ENCODE measurements around the gene SCUBE1.

SCUBE1 gene

GRCh38 chr22:43226377-43227238 lies 116.6 kb downstream of the SCUBE1 start:
- H3K4me3 ChIP-seq (ENCODE audit: low read depth, low read length): no peak overlapping the region
- TF ChIP-seq, protein P1, sequence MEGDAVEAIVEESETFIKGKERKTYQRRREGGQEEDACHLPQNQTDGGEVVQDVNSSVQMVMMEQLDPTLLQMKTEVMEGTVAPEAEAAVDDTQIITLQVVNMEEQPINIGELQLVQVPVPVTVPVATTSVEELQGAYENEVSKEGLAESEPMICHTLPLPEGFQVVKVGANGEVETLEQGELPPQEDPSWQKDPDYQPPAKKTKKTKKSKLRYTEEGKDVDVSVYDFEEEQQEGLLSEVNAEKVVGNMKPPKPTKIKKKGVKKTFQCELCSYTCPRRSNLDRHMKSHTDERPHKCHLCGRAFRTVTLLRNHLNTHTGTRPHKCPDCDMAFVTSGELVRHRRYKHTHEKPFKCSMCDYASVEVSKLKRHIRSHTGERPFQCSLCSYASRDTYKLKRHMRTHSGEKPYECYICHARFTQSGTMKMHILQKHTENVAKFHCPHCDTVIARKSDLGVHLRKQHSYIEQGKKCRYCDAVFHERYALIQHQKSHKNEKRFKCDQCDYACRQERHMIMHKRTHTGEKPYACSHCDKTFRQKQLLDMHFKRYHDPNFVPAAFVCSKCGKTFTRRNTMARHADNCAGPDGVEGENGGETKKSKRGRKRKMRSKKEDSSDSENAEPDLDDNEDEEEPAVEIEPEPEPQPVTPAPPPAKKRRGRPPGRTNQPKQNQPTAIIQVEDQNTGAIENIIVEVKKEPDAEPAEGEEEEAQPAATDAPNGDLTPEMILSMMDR (IDR thresholded peaks at IDR 0.05; ENCODE audit: low read depth, low read length): no peak

- H3K4me3 ChIP-seq (ENCODE audit: low read depth, low read length): no peak overlapping the region
- TF ChIP-seq, protein P1 (IDR thresholded peaks at IDR 0.05; ENCODE audit: low read depth, low read length): no peak
Measured at GRCh38 chr22:43225609-43226008, 117.6 kb downstream of the SCUBE1 start.

- H3K4me3 ChIP-seq (ENCODE audit: low read depth, low read length): no peak overlapping the region
- TF ChIP-seq, protein P1 (IDR thresholded peaks at IDR 0.05; ENCODE audit: low read depth, low read length): no peak
Measured at GRCh38 chr22:43222987-43223386, 120.2 kb downstream of the SCUBE1 start.

GRCh38 chr22:43222262-43222661 lies 120.9 kb downstream of the SCUBE1 start:
- no peak overlapping the region for H3K4me3 ChIP-seq (ENCODE audit: low read depth, low read length)
- TF ChIP-seq, protein P1 (IDR thresholded peaks at IDR 0.05; ENCODE audit: low read depth, low read length): no peak

- TF ChIP-seq, protein P1 (IDR thresholded peaks at IDR 0.05; ENCODE audit: low read depth, low read length): no peak
- no peak overlapping the region for H3K4me3 ChIP-seq (ENCODE audit: low read depth, low read length)
Measured at GRCh38 chr22:43220625-43221380, 122.4 kb downstream of the SCUBE1 start.

- TF ChIP-seq, protein P1 (IDR thresholded peaks at IDR 0.05; ENCODE audit: low read depth, low read length): no peak
- H3K4me3 ChIP-seq (ENCODE audit: low read depth, low read length): no peak overlapping the region
Measured at GRCh38 chr22:43218786-43219185, 124.4 kb downstream of the SCUBE1 start.
